ENCODE data around the gene NAV1.
"Not testable (repeated sequence)": the region's sequence is repeated elsewhere in the genome, so short reads cannot be mapped to it uniquely, and the experiment has no call there.

Gene NAV1

GRCh38 chr1:201517631-201518030, 21.3 kb upstream of the NAV1 start:
- no peak overlapping the region for H3K9ac ChIP-seq (ENCODE audit: low read length)
- H3K9me2 ChIP-seq (replicated peaks; ENCODE audit: insufficient read depth, low read length): no peaks in the 10 kb centered on the region
- no peak overlapping the region for H2AFZ ChIP-seq (ENCODE audit: low read length)
- no peak overlapping the region for H3K27ac ChIP-seq (ENCODE audit: low read length)
- H4K20me1 ChIP-seq (ENCODE audit: insufficient read depth, low read length): no peaks in the 10 kb centered on the region
- H3F3A ChIP-seq (ENCODE audit: insufficient read depth, low read length): peaks cover 1% of the 10 kb centered on the region; the same call in 1 of the 2 replicates
- TF ChIP-seq EZH2 (optimal IDR thresholded peaks at IDR 0.05; ENCODE audit: low read depth, low read length) (no peak), EZH2phosphoT487 (IDR thresholded peaks at IDR 0.05; ENCODE audit: low read length) (no peak), CTCF (IDR thresholded peaks at IDR 0.05; ENCODE audit: low read length) (no peak)
- H3K4me1 ChIP-seq (ENCODE audit: low read length): peaks cover 3% of the 10 kb centered on the region
- no peaks in the 10 kb centered on the region for H3K79me2 ChIP-seq (ENCODE audit: low read length)
- DNase-seq: no peak
- H3K4me3 ChIP-seq (ENCODE audit: low read length): no peak overlapping the region
- H3K4me2 ChIP-seq (ENCODE audit: low read depth, low read length): no peak overlapping the region
- no peaks in the 10 kb centered on the region for H3K36me3 ChIP-seq (replicated peaks; ENCODE audit: insufficient read depth, low read length)
- H3K27me3 ChIP-seq (replicated peaks; ENCODE audit: insufficient read depth, low read length): no peaks in the 10 kb centered on the region
- no peaks in the 10 kb centered on the region for H3K9me3 ChIP-seq (replicated peaks; ENCODE audit: insufficient read depth, low read length)

DNA sequence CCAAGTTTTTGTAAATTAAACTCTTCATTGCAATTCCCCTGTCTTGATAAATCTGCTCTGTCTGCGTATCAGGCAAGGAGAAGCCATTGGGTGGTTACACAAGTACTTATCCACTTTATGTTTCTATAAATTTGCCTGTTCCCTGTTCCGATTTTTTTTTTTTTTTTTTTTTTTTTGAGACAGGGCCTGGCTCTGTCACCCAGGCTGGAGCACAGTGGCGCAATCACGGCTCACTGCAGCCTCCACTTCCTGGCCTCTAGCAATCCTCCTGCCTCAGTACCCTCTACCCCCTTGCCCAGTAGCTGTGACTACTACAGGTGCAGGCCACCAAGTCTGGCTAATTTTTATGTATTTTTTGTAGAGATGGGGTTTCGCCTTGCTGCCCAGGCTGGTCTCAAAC, 20.9 kb upstream of the NAV1 start:
- H3K79me2 ChIP-seq (ENCODE audit: low read length): no peaks in the 10 kb centered on the region
- no peak for TF ChIP-seq EZH2phosphoT487 (IDR thresholded peaks at IDR 0.05; ENCODE audit: low read length)
- no peak for TF ChIP-seq CTCF (IDR thresholded peaks at IDR 0.05; ENCODE audit: low read length)
- no peak for TF ChIP-seq EZH2 (optimal IDR thresholded peaks at IDR 0.05; ENCODE audit: low read depth, low read length)
- H2AFZ ChIP-seq (ENCODE audit: low read length): no peak overlapping the region
- no peaks in the 10 kb centered on the region for H3K27me3 ChIP-seq (replicated peaks; ENCODE audit: insufficient read depth, low read length)
- no peaks in the 10 kb centered on the region for H3K9me3 ChIP-seq (replicated peaks; ENCODE audit: insufficient read depth, low read length)
- no peak overlapping the region for H3K4me3 ChIP-seq (ENCODE audit: low read length)
- H4K20me1 ChIP-seq (ENCODE audit: insufficient read depth, low read length): no peaks in the 10 kb centered on the region
- DNase-seq: no peak
- H3K4me2 ChIP-seq (ENCODE audit: low read depth, low read length): no peak overlapping the region
- H3K36me3 ChIP-seq (replicated peaks; ENCODE audit: insufficient read depth, low read length): no peaks in the 10 kb centered on the region
- H3K4me1 ChIP-seq (ENCODE audit: low read length): no peaks in the 10 kb centered on the region
- H3K9me2 ChIP-seq (replicated peaks; ENCODE audit: insufficient read depth, low read length): no peaks in the 10 kb centered on the region
- no peak overlapping the region for H3K27ac ChIP-seq (ENCODE audit: low read length)
- no peak overlapping the region for H3K9ac ChIP-seq (ENCODE audit: low read length)
- no peaks in the 10 kb centered on the region for H3F3A ChIP-seq (ENCODE audit: insufficient read depth, low read length)

DNA sequence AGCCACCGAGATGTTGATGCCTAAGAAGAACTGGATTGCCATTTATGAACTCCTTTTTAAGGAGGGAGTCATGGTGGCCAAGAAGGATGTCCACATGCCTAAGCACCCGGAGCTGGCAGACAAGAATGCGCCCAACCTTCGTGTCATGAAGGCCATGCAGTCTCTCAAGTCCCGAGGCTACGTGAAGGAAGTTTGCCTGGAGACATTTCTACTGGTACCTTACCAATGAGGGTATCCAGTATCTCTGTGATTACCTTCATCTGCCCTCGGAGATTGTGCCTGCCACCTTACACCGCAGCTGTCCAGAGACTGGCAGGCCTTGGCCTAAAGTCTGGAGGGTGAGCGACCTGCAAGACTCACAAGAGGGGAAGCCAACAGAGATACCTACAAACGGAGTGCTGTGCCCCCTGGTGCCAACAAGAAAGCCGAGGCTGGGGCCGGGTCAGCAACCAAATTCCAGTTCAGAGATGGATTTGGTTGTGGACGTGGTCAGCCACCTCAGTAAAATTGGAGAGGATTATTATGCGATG, 18.8 kb upstream of the NAV1 start:
- H3K27me3 ChIP-seq (replicated peaks; ENCODE audit: insufficient read depth, low read length); H3F3A ChIP-seq (ENCODE audit: insufficient read depth, low read length); H3K4me3 ChIP-seq (ENCODE audit: low read length); H3K4me1 ChIP-seq (ENCODE audit: low read length); H3K27ac ChIP-seq (ENCODE audit: low read length); H3K9me3 ChIP-seq (replicated peaks; ENCODE audit: insufficient read depth, low read length); H3K9me2 ChIP-seq (replicated peaks; ENCODE audit: insufficient read depth, low read length); H3K79me2 ChIP-seq (ENCODE audit: low read length); H3K36me3 ChIP-seq (replicated peaks; ENCODE audit: insufficient read depth, low read length); H3K9ac ChIP-seq (ENCODE audit: low read length); H3K4me2 ChIP-seq (ENCODE audit: low read depth, low read length); H2AFZ ChIP-seq (ENCODE audit: low read length); H4K20me1 ChIP-seq (ENCODE audit: insufficient read depth, low read length); DNase-seq: not testable (repeated sequence)

- Histone ChIP-seq H2AFZ (ENCODE audit: low read length) (no peak overlapping the region), H4K20me1 (ENCODE audit: insufficient read depth, low read length) (no peaks in the 10 kb centered on the region), H3K79me2 (ENCODE audit: low read length) (no peaks in the 10 kb centered on the region), H3K27me3 (replicated peaks; ENCODE audit: insufficient read depth, low read length) (no peaks in the 10 kb centered on the region), H3K4me3 (ENCODE audit: low read length) (no peak overlapping the region), H3K9me2 (replicated peaks; ENCODE audit: insufficient read depth, low read length) (no peaks in the 10 kb centered on the region), H3F3A (ENCODE audit: insufficient read depth, low read length) (no peaks in the 10 kb centered on the region), H3K4me1 (ENCODE audit: low read length) (no peaks in the 10 kb centered on the region), H3K9ac (ENCODE audit: low read length) (no peak overlapping the region), H3K9me3 (replicated peaks; ENCODE audit: insufficient read depth, low read length) (no peaks in the 10 kb centered on the region), H3K27ac (ENCODE audit: low read length) (no peak overlapping the region), H3K36me3 (replicated peaks; ENCODE audit: insufficient read depth, low read length) (no peaks in the 10 kb centered on the region), H3K4me2 (ENCODE audit: low read depth, low read length) (no peak overlapping the region)
- no peak for TF ChIP-seq EZH2phosphoT487 (IDR thresholded peaks at IDR 0.05; ENCODE audit: low read length)
- TF ChIP-seq CTCF (IDR thresholded peaks at IDR 0.05; ENCODE audit: low read length): no peak
- no peak for TF ChIP-seq EZH2 (optimal IDR thresholded peaks at IDR 0.05; ENCODE audit: low read depth, low read length)
- no peak for DNase-seq
These were observed 13.6 kb upstream of the NAV1 start for GRCh38 chr1:201525193-201525778.
